Measurements from ENCODE around the gene PPP1R14B. TPM values are rescaled to one million over a fixed set of nuclear protein-coding genes. Genes with fewer than 3 reads are reported as not detected.

Gene PPP1R14B
- total and polyA plus RNA-seq, 12 donors, result 52.4 to 331 (median 92.5) TPM

GRCh38 chr11:64253043-64253442 is 6.3 kb upstream of the PPP1R14B start:
- DNase-seq (no peak), ATAC-seq (no peak)
- no peaks in the 10 kb centered on the region for H3K27me3 ChIP-seq
- no peaks in the 10 kb centered on the region for H3K9me3 ChIP-seq
- peak overlapping the region in 7 of 10 donors; percentile 79 to 90 (median 84) for H3K4me3 ChIP-seq
- H3K36me3 ChIP-seq, result peaks cover 0 to 39% (median 17%) of the 10 kb centered on the region in 9 donors
- TF ChIP-seq CTCF (IDR thresholded peaks at IDR 0.05), result no peak
- peak overlapping the region in 4 of 10 donors; percentile 5 to 87 (median 85) for H3K27ac ChIP-seq
- 78 to 84% methylated on average over 8 of the region's 8 CpGs for WGBS, 2 donors
- intact Hi-C loops (cut with DNase I), result loop anchor here in 3 of 10 donors (2.0 to 5.0 kb wide), 2 partner anchors 14 to 49 kb away; partner anchors contain the start of gene CATSPERZ (in 1 of the 3)
- peaks cover 0 to 39% (median 32%) of the 10 kb centered on the region in 9 donors for H3K4me1 ChIP-seq

- Histone ChIP-seq H3K9me3 (no peaks in the 10 kb centered on the region), H3K4me1 (peaks cover 4 to 43% (median 38%) of the 10 kb centered on the region in 9 donors), H3K4me3 (peak overlapping the region; percentile 70 to 93 (median 84)), H3K36me3 (peaks cover 0 to 31% (median 15%) of the 10 kb centered on the region in 9 donors), H3K27me3 (no peaks in the 10 kb centered on the region), H3K27ac (peak overlapping the region in 9 of 10 donors; percentile 71 to 87 (median 84))
- peak in 7 of 8 donors; percentile 16 to 41 (median 34) for ATAC-seq
- 10 to 15% methylated on average over 23 of the region's 23 CpGs for WGBS, 2 donors
- intact Hi-C loops (cut with DNase I), result loop anchor here in 3 of 10 donors (2.0 to 5.0 kb wide), 2 partner anchors 15 to 50 kb away; partner anchors contain the start of gene CATSPERZ (in 1 of the 3)
- DNase-seq, result peak; percentile 60 to 63
- TF ChIP-seq CTCF (IDR thresholded peaks at IDR 0.05), result peak in 3 of 9 donors; percentile 11 to 37 (median 14)
These were observed 5.5 kb upstream of the PPP1R14B start for GRCh38 chr11:64252003-64252872.

- H3K4me1 ChIP-seq, result peaks cover 4 to 47% (median 41%) of the 10 kb centered on the region in 9 donors
- no peak for TF ChIP-seq CTCF (IDR thresholded peaks at IDR 0.05)
These were observed 4.9 kb upstream of the PPP1R14B start for GRCh38 chr11:64251753-64252002.

GRCh38 chr11:64251016-64251752 is 4.4 kb upstream of the PPP1R14B start, which contains the start of gene PLCB3:
PLCB3 (plus strand) TSS chr11:64251530; CDS start chr11:64251650, 120 bp downstream.
- intact Hi-C loops (cut with DNase I), result loop anchor here in 3 of 10 donors (1.0 to 5.0 kb wide), 4 partner anchors 16 to 51 kb away; partner anchors contain the start of gene CATSPERZ (in 1 of the 3)
- DNase-seq (peak; percentile 40 to 69), ATAC-seq (peak; percentile 23 to 80 (median 50))
- H3K9me3 ChIP-seq, result no peaks in the 10 kb centered on the region
- H3K4me3 ChIP-seq, result peak within 1 kb of the TSS; percentile 70 to 93 (median 84)
- TF ChIP-seq CTCF (IDR thresholded peaks at IDR 0.05), result peak; percentile 67 to 93 (median 80)
- peak within 1 kb of the TSS; percentile 11 to 87 (median 82) for H3K27ac ChIP-seq
- H3K36me3 ChIP-seq, result peaks cover 0 to 21% (median 9%) of the 10 kb centered on the region in 9 donors
- 1% methylated on average over 55 to 75 of the region's 75 CpGs for WGBS, 2 donors
- H3K4me1 ChIP-seq, result peaks cover 4 to 48% (median 41%) of the 10 kb centered on the region in 9 donors
- H3K27me3 ChIP-seq, result no peaks in the 10 kb centered on the region

More at GRCh38 chr11:64251753-64252002, 4.9 kb upstream of the PPP1R14B start:
- no peak for DNase-seq
- peak overlapping the region; percentile 70 to 93 (median 84) for H3K4me3 ChIP-seq
- intact Hi-C loops (cut with DNase I), result loop anchor here in 5 of 10 donors (1.0 to 5.0 kb wide), 4 partner anchors 15 to 51 kb away; partner anchors contain the start of gene CATSPERZ (in 1 of the 5)
- H3K27me3 ChIP-seq, result no peaks in the 10 kb centered on the region
- no peak for ATAC-seq
- WGBS, 2 donors, result 1 to 3% methylated on average over 18 of the region's 18 CpGs
- peak overlapping the region; percentile 11 to 87 (median 82) for H3K27ac ChIP-seq
- H3K36me3 ChIP-seq, result peaks cover 0 to 26% (median 14%) of the 10 kb centered on the region in 9 donors
- no peaks in the 10 kb centered on the region for H3K9me3 ChIP-seq
